ENCODE measurements around the gene LARGE2. TPM values are rescaled to one million over a fixed set of nuclear protein-coding genes. Genes with fewer than 3 reads are reported as not detected.

LARGE2 gene
- total RNA-seq, 6 experiments from 2014 or later = 0.43 to 3.5 (median 2.4) TPM

DNA sequence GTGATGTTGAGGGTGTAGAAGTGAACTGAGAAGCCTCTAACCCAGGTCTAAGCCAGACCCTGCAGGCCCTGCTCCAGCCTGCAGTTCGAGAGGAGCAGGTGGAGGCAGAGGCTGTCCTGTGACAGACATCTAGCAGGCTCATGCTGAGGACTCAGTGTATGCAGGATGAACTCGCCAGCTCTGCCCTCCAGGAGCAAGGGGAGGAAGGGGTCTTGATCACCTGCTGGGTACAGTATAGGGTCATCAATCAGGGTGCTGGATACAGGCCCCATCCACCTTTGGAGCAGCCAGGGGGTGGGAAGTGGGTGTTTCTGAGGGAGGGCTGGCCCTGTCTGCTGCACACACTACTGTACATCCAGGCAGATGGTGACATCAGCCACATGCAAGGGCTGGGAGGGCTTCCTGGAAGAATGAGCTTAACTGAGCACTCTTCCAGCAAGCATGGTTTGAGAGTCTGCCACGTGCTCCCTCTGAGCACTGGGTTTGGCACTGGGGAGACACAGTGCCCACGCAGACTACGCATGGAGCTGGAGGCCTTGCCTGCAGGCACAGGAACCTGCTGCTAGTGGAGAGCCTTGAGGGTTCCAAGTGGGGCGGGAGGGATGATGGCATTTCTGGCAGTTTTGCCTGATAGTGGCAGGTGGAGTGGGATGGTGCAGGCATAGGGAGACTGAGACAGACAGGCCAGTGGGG lies 27.8 kb upstream of the LARGE2 start:
- no peak for TF ChIP-seq POLR2A (IDR thresholded peaks at IDR 0.05)
- TF ChIP-seq, protein P1, sequence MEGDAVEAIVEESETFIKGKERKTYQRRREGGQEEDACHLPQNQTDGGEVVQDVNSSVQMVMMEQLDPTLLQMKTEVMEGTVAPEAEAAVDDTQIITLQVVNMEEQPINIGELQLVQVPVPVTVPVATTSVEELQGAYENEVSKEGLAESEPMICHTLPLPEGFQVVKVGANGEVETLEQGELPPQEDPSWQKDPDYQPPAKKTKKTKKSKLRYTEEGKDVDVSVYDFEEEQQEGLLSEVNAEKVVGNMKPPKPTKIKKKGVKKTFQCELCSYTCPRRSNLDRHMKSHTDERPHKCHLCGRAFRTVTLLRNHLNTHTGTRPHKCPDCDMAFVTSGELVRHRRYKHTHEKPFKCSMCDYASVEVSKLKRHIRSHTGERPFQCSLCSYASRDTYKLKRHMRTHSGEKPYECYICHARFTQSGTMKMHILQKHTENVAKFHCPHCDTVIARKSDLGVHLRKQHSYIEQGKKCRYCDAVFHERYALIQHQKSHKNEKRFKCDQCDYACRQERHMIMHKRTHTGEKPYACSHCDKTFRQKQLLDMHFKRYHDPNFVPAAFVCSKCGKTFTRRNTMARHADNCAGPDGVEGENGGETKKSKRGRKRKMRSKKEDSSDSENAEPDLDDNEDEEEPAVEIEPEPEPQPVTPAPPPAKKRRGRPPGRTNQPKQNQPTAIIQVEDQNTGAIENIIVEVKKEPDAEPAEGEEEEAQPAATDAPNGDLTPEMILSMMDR (IDR thresholded peaks at IDR 0.05) = no peak
- H3K4me3 ChIP-seq = no peak overlapping the region
- no peak overlapping the region for H3K27ac ChIP-seq
- H3K9me3 ChIP-seq = no peaks in the 10 kb centered on the region
- 88% methylated on average over 4 of the region's 6 CpGs for WGBS (ENCODE audit: insufficient coverage, low coverage, low lambda C conversion rate, missing lambda C conversion rate)
- intact Hi-C loops (cut with DNase I) = no loop called here
- DNase-seq (no peak), ATAC-seq (no peak)
- H3K36me3 ChIP-seq = no peaks in the 10 kb centered on the region
- H3K4me1 ChIP-seq = peaks cover 0 to 24% (median 2%) of the 10 kb centered on the region in 4 donors
- no peaks in the 10 kb centered on the region for H3K27me3 ChIP-seq

DNA sequence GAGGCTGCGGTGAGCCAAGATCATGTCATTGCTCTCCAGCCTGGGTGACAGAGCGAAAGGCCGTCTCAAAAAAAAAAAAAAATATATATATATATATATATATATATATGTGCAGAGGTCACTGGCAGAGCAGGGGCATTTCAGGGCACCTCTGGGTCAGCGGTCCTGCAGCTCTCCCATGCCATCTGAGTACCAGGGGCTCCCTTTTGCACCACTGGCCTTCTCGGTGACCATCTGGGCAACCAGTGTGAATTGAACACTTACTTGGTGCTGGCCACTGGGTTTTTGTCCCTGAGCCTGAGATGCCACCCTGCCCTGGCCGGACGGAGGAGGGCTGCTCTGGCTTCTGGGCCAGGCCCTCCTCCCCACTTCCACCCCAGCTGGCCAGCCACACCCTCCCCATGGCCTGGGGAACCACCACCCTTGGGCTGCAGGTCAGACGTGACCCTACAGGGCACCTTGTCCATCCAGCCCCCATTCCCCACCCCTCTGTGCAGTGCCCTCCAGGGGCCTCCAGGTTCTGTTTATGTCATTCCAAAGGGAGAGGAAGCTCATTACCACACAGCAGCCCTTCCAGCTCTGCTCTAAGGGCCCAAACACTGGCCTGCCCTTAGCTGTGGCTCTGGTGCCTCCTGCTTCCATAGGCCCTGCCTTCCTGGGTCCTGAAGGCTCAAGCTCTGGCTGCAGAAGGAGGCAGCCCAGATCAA lies 26.8 kb upstream of the LARGE2 start:
- no peak overlapping the region for H3K27ac ChIP-seq
- WGBS (ENCODE audit: insufficient coverage, low coverage, low lambda C conversion rate, missing lambda C conversion rate) = 70% methylated on average over 2 of the region's 8 CpGs
- no peak for TF ChIP-seq POLR2A (IDR thresholded peaks at IDR 0.05)
- TF ChIP-seq, protein P1 (IDR thresholded peaks at IDR 0.05) = no peak
- H3K4me3 ChIP-seq = no peak overlapping the region
- ATAC-seq (no peak), DNase-seq (no peak)
- H3K27me3 ChIP-seq = no peaks in the 10 kb centered on the region
- intact Hi-C loops (cut with DNase I) = no loop called here
- H3K9me3 ChIP-seq = no peaks in the 10 kb centered on the region
- H3K4me1 ChIP-seq = peaks cover 0 to 24% (median 2%) of the 10 kb centered on the region in 4 donors
- no peaks in the 10 kb centered on the region for H3K36me3 ChIP-seq

DNA sequence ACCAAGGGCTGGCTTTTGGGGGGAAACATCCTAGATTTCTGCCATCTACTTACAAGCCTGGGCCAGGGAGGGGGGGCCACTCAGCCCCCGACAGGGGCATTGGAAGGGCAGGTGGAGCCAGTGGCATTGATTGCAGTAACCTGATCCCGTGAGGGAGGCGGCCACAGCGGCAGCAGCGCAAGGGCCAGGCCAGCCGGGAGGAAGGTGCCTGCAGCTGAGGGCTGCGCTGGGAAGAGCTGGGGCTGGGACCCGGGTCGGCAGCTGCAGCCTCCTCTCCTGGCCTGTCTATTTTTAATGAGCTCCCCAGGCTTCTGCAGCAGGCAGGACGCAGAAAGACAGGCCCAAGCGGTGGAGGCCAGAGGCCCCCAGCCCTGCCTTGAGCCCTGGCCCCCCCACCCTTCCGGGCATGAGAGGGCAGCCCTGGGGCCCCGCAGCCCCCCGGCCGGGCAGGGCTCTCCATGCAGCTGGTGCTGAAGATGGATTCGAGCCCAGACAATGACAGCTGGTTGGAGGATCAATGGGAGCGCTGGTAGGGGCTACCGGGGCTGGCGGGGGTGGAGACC lies 26.0 kb upstream of the LARGE2 start:
- TF ChIP-seq, protein P1 (IDR thresholded peaks at IDR 0.05) = no peak
- no peak for TF ChIP-seq POLR2A (IDR thresholded peaks at IDR 0.05)
- no peaks in the 10 kb centered on the region for H3K27me3 ChIP-seq
- ATAC-seq (no peak), DNase-seq (no peak)
- intact Hi-C loops (cut with DNase I) = no loop called here
- H3K4me1 ChIP-seq = peaks cover 0 to 19% (median 2%) of the 10 kb centered on the region in 4 donors
- no peaks in the 10 kb centered on the region for H3K9me3 ChIP-seq
- H3K4me3 ChIP-seq = no peak overlapping the region
- WGBS (ENCODE audit: insufficient coverage, low coverage, low lambda C conversion rate, missing lambda C conversion rate) = 0% methylated on average over 4 of the region's 19 CpGs
- no peaks in the 10 kb centered on the region for H3K36me3 ChIP-seq
- no peak overlapping the region for H3K27ac ChIP-seq

DNA sequence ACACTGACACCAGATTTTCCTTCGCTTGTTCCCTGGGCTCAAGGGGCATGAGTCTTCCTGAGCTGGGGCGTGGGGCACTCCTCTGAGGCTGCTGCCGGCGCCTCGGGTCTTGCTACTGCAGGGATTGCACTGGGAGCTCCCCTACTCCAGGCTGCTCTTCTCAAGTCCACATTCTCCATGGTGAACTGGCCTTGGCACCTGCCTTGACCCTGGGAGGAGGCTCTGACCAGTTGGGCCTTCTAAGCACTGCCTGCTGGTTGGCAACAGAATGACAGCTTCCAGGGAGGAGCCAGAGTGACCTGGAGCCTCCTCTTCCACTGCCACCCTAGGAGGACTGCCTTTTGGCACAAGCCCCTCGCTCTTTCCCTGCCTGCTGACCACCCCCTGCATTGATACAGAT lies 24.9 kb upstream of the LARGE2 start:
- WGBS (ENCODE audit: insufficient coverage, low coverage, low lambda C conversion rate, missing lambda C conversion rate) = no CpG with 5 or more reads among the region's 6 CpGs
- H3K9me3 ChIP-seq = no peaks in the 10 kb centered on the region
- H3K27ac ChIP-seq = no peak overlapping the region
- TF ChIP-seq, protein P1 (IDR thresholded peaks at IDR 0.05) = no peak
- no peak for TF ChIP-seq POLR2A (IDR thresholded peaks at IDR 0.05)
- intact Hi-C loops (cut with DNase I) = no loop called here
- DNase-seq (no peak), ATAC-seq (no peak)
- no peaks in the 10 kb centered on the region for H3K27me3 ChIP-seq
- peaks cover 0 to 12% (median 2%) of the 10 kb centered on the region in 4 donors for H3K4me1 ChIP-seq
- no peak overlapping the region for H3K4me3 ChIP-seq
- no peaks in the 10 kb centered on the region for H3K36me3 ChIP-seq

Data from right lobe of liver (tissue), 6 donors.